ENCODE results near the gene CENPC. TPM values are rescaled to one million over a fixed set of nuclear protein-coding genes. Genes with fewer than 3 reads are reported as not detected.

CENPC gene
- total RNA-seq, 1 experiment from 2014 or later: 12.9 TPM

- Mint-ChIP-seq H3K9me3 (ENCODE audit: low read depth, unreplicated experiment) (no peaks in the 10 kb centered on the region), H3K27ac (ENCODE audit: unreplicated experiment) (no peak overlapping the region), H3K36me3 (ENCODE audit: insufficient read depth, unreplicated experiment) (no peaks in the 10 kb centered on the region), H3K4me1 (ENCODE audit: low read depth, unreplicated experiment) (no peaks in the 10 kb centered on the region), H3K27me3 (ENCODE audit: unreplicated experiment) (no peaks in the 10 kb centered on the region), H3K4me3 (ENCODE audit: low read depth, unreplicated experiment) (no peak overlapping the region)
- CTCF ChIA-PET: no interaction called here
- no peak for DNase-seq
- no TSS peak for BruUV-seq (replicated peaks)
- no peak for TF ChIP-seq CTCF (IDR thresholded peaks at IDR 0.05; ENCODE audit: unreplicated experiment)
- intact Hi-C loops (cut with micrococcal nuclease; ENCODE audit: unreplicated experiment): no loop called here
These were observed 36.6 kb upstream of the CENPC start for GRCh38 chr4:67581913-67582312.

GRCh38 chr4:67581208-67581857 is 36.0 kb upstream of the CENPC start:
- Mint-ChIP-seq H3K9me3 (ENCODE audit: low read depth, unreplicated experiment) (no peaks in the 10 kb centered on the region), H3K27me3 (ENCODE audit: unreplicated experiment) (no peaks in the 10 kb centered on the region), H3K36me3 (ENCODE audit: insufficient read depth, unreplicated experiment) (no peaks in the 10 kb centered on the region), H3K4me1 (ENCODE audit: low read depth, unreplicated experiment) (no peaks in the 10 kb centered on the region), H3K27ac (ENCODE audit: unreplicated experiment) (no peak overlapping the region), H3K4me3 (ENCODE audit: low read depth, unreplicated experiment) (no peak overlapping the region)
- no peak for TF ChIP-seq CTCF (IDR thresholded peaks at IDR 0.05; ENCODE audit: unreplicated experiment)
- CTCF ChIA-PET: no interaction called here
- no TSS peak for BruUV-seq (replicated peaks)
- DNase-seq: no peak
- intact Hi-C loops (cut with micrococcal nuclease; ENCODE audit: unreplicated experiment): no loop called here

- DNase-seq: no peak
- no peaks in the 10 kb centered on the region for H3K36me3 Mint-ChIP-seq (ENCODE audit: insufficient read depth, unreplicated experiment)
- TF ChIP-seq CTCF (IDR thresholded peaks at IDR 0.05; ENCODE audit: unreplicated experiment): no peak
- no peaks in the 10 kb centered on the region for H3K9me3 Mint-ChIP-seq (ENCODE audit: low read depth, unreplicated experiment)
- no peaks in the 10 kb centered on the region for H3K27me3 Mint-ChIP-seq (ENCODE audit: unreplicated experiment)
- no peak overlapping the region for H3K4me3 Mint-ChIP-seq (ENCODE audit: low read depth, unreplicated experiment)
- intact Hi-C loops (cut with micrococcal nuclease; ENCODE audit: unreplicated experiment): no loop called here
- no peaks in the 10 kb centered on the region for H3K4me1 Mint-ChIP-seq (ENCODE audit: low read depth, unreplicated experiment)
- H3K27ac Mint-ChIP-seq (ENCODE audit: unreplicated experiment): no peak overlapping the region
- BruUV-seq (replicated peaks): no TSS peak
- CTCF ChIA-PET: no interaction called here
These were observed 35.3 kb upstream of the CENPC start for GRCh38 chr4:67580577-67580976.

- CTCF ChIA-PET: no interaction called here
- no TSS peak for BruUV-seq (replicated peaks)
- Mint-ChIP-seq H3K27me3 (ENCODE audit: unreplicated experiment) (no peaks in the 10 kb centered on the region), H3K9me3 (ENCODE audit: low read depth, unreplicated experiment) (no peaks in the 10 kb centered on the region), H3K4me3 (ENCODE audit: low read depth, unreplicated experiment) (no peak overlapping the region), H3K36me3 (ENCODE audit: insufficient read depth, unreplicated experiment) (no peaks in the 10 kb centered on the region), H3K4me1 (ENCODE audit: low read depth, unreplicated experiment) (no peaks in the 10 kb centered on the region), H3K27ac (ENCODE audit: unreplicated experiment) (no peak overlapping the region)
- intact Hi-C loops (cut with micrococcal nuclease; ENCODE audit: unreplicated experiment): no loop called here
- TF ChIP-seq CTCF (IDR thresholded peaks at IDR 0.05; ENCODE audit: unreplicated experiment): no peak
- DNase-seq: no peak
These were observed 31.2 kb upstream of the CENPC start for GRCh38 chr4:67576538-67576937.
